Measurements from ENCODE around the gene PITRM1.
"Not testable (repeated sequence)": the region's sequence is repeated elsewhere in the genome, so short reads cannot be mapped to it uniquely, and the experiment has no call there.

PITRM1 gene

DNA sequence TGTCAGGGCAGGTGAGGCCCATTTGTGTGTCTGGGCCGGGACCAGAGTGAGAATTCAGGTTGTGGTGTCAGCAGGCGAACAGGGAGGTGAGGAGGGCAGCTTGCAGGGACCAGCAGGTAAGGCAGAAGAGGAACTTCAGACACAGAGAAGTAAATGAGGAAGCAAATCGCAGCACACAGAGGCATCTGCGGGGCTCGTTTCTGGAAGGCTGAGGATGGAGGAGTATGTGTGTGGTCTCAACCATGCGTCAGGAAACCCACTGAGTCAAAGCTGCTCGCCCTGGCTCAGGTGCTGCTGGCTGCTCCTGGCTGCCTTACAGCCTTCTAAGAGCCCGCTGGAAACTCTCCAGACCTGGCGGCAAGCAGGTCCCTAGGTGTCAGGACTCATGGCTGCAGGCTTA lies 26.9 kb upstream of the PITRM1 start:
- DNase-seq (ENCODE audit: low spot score) = no peak

DNA sequence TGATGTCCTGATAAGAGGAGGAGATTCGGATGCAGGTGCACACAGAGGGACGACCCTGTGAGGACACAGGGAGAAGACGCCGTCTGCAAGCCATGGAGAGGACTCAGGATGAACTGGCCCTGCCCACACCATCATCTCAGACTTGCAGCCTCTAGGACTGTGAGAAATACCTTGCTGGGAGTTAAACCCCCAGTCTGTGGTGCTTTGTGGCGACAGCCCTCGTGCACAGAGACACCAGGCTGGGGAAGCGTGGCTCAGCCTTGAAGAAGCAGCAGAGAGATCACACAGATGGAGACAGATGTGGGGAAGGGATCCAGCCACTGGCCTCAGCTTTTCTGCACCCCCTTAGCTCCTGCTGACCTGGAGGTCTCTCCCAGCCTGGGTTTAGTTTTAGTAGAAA lies 26.3 kb upstream of the PITRM1 start:
- no peak for DNase-seq (ENCODE audit: low spot score)

DNA sequence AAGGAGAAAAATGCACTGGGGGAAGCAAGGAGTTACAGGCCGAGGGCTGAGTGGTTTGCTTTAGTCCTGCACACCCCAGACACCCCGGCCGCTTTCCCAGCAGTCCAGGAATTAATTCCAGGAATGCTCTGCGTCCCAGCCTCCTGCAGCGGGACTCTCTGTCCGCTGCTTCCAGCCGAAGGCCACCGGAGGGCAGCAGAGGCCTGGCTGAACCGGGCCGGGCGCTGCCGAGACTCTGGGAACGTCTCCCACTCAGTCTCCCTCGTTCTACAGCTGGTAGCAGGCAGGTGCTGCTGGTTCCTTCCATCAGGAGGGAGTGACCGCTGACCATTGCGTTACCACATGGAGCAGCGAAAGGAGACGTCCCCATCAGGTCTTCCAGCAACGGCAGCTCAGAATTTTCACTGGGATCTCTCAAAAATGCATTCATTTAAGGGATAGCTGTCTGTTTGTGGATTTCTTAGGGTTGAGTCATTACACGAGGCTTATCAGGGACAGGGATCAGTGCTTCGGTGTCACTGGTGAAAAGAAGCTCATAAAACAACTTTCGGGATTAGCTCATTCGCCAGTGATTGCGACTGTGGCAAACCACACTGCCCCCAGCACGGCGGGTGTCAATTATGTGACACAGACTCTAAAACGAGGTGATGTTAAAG lies 24.9 kb upstream of the PITRM1 start:
- DNase-seq (ENCODE audit: low spot score) = peak; percentile 90

DNA sequence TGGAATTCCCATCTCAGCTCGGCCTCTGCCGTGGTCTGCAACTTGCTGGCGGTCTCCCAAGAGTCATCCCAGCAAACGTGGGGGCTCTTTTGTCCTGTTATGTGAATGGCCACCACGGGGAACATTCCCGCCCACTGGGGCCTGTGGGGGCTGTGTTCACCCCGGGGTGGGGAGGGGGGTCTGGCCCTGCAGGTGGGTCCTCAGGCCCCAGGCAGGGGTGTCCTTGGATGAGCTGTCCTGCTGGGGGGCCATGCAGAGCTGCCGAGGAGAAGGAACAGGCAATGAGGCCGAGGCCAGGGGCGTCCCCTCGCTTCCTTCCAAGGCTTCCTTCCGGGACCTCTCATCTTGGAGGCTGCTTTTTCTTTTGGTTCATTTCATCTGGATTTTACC lies 24.4 kb upstream of the PITRM1 start:
- DNase-seq (ENCODE audit: low spot score) = no peak

DNA sequence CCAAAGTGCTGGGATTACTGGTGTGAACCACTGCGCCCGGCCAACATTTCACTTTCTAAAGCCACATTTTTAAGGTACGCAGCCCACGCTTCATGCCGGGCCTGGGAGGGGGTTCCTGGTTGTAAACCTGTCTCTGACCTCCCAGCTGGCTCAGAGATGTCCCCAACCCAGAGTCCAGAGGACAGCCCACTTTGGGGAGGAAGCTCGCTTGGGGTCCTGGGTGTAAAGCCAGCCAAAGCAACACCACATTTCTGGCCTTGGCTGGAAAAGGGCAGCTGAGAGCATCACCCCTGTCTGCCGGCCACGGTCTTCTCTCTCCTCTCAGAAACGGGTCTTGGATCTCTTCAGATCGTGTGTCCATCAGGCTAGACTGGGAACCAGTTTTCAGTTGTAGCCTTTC lies 23.9 kb upstream of the PITRM1 start:
- DNase-seq (ENCODE audit: low spot score) = no peak

DNA sequence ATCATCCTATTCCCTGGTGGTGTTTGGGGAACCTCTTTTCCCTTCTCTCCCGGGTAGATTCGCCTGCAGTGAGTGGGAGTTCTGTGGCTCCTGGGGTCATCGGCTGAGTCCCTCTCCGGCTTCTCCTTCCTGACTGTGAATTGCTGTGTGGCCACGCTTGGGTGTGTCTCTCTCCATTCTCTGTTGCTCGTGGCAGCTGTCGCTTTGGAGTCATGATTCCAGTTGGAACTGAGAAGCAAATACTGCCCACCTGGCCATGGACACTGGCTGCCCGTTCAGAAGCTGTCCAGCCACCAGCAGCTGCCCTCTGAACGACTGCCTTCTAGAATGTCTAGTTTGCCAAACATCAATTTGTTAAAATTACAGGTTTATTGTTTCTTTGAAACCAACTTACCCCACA lies 23.1 kb upstream of the PITRM1 start:
- no peak for DNase-seq (ENCODE audit: low spot score)

DNA sequence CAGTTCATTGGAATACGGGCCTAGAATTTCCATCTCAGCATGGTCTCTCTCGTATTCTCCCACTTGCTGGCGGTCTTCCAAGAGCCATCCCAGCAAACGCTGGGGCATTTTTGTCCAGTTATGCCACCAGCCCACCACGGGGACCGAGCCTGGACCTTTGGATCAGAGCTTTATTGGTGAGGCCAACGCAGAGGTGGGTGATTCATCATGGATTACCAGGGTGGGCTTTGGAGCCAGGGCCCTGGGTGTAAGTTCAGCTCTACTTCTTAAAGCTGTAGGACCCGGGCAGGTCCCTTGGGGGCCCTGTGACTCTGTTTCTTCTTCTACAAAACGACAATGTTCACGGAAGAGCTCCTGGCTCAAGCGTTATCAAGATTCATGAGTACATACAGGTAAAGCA lies 22.7 kb upstream of the PITRM1 start:
- no peak for DNase-seq (ENCODE audit: low spot score)

DNA sequence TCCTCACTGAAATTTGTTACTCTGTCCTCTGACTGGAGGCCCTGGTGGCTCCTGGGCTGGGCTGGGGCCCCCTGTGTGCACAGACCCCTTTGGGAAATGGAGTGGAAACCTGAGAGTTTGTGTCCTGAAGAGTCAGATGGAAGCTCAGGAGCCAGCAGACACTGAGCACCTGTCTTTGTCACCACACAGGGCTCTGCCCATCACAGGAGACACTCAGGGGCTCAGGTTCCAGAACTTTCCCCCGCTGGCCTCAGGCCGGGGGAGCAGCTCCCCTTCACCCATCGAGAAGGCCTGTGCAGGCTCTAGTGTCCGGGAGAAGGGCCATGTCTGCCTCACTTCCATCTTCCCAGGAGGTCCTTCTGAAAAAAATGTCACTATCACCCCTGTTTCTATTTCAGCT lies 22.3 kb upstream of the PITRM1 start:
- no peak for DNase-seq (ENCODE audit: low spot score)

DNA sequence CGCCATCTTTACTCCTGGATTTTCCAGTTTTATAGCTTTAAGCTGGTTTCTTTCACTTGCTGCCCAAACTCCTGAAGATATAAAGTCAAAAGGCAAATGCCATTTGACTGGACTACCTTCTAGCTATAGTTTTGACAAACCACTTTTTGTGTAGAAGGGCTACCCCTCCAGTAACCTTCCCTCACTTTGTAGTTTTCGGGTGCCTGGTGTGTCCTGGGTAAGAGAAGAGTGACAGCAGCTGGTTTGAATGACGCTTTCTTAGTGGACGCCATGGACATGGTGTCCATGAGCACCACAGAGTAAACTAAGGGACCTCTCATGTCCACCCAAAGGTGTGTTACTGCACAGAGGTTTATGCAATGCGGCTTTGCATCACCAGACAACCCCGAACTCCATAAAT lies 21.2 kb upstream of the PITRM1 start:
- no peak for DNase-seq (ENCODE audit: low spot score)

DNA sequence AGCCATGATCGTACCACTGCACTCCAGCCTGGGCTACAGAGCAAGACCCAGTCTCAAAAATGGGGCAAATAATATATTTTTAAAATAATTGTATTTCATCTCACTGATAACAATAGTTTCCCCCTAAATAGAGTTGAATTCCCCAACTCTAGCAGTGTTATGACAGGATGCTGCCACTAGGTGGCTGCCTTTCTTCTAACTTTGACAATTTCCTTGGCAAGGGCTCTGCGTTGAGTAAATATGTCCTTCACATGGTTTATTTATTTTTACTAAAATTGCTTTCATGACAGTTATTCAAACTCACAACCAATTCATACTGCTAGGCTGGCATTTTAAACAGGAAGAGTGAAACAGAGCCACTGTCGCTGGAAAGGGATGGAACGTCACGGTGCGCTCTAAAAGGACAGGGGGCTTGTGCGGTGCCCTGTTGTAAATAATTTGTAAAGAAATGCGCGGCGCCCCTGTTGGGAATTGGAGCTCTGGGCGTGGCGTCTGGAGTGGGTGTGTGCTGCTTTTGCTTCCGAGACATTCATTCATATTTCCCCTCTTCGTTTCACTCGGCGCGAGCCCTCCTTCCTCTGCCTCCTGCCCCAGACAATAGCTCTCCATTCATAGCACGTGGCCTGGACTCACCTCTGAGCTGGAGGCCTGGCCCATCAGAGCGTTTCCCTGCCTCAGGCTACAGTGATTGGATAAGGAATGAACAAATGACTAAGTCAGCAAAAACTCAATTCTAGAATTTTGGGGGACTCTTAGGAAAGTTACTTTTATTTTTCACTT lies 20.5 kb upstream of the PITRM1 start:
- peak; percentile 53 for DNase-seq (ENCODE audit: low spot score)

DNA sequence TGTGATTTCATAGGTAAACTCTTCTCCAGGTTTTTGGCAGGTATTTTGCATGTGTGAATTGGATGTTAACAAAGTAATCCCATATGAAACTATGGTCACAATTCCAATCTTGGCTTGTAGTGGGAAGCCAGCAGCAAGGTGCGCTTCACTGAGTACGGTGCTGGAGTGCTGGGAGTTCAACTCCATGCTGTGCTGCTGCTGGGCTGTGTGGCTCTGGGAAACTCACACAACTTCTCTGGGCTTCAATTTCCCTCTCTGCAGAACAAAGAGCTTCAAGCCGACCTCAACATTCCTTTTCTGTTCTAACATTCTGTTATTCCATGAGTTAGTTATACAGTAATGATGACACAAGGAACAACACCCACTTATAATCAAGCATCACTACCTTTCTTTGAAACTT lies 18.2 kb upstream of the PITRM1 start:
- DNase-seq (ENCODE audit: low spot score) = no peak

DNA sequence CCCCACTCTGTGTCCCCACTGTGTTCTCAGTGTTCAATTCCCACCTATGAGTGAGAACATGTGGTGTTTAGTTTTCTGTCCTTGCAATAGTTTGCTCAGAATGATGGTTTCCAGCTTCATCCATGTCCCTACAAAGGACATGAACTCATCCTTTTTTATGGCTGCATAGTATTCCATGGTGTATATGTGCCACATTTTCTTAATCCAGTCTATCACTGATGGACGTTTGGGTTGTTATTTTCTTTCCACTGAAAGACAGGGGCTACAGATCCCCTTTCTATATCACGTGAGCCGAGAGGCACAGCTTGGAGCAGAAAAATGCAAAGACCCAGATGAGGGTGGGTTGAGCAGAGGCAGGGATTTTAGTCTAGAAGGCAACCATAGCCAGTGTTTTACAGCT lies 14.6 kb upstream of the PITRM1 start:
- not testable (repeated sequence) for DNase-seq (ENCODE audit: low spot score)

DNA sequence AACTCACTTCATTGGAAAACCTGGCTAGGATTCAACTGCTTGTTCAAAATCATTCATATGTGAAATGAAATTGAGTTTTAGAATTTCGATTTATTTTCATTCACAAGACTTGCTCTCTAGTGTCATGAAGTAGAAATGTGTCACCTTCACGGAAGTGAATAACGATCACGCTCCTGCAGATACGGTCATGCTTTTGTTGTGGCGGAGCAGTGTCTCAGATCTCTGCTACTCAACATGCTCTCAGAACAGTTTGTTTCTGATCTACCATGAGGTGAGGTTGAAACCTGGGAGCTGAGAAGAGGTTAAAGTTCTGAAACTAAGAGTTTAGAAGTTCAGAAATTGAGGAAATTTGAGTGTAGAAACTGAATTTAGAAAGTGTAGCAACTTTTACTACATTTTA lies 13.8 kb upstream of the PITRM1 start:
- no peak for DNase-seq (ENCODE audit: low spot score)

DNA sequence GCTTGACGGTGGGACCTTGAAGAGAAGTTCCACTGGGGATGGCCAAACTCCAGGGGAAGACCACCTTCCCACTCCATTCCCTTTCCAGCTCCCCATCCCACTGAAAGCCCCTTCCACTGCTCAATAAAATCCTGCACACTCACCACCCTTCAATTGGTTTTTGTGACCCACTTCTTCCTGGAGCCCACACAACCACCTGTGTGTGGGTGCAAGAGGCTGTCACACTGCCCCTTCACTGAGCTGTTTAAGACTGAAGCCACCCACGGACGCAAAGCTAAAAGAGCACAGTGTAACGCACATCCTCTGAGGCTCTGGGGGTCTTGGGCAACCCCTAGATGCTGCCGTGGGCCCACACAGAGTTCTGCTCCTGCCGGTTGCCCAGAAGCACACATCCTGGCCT lies 12.8 kb upstream of the PITRM1 start:
- no peak for DNase-seq (ENCODE audit: low spot score)

DNA sequence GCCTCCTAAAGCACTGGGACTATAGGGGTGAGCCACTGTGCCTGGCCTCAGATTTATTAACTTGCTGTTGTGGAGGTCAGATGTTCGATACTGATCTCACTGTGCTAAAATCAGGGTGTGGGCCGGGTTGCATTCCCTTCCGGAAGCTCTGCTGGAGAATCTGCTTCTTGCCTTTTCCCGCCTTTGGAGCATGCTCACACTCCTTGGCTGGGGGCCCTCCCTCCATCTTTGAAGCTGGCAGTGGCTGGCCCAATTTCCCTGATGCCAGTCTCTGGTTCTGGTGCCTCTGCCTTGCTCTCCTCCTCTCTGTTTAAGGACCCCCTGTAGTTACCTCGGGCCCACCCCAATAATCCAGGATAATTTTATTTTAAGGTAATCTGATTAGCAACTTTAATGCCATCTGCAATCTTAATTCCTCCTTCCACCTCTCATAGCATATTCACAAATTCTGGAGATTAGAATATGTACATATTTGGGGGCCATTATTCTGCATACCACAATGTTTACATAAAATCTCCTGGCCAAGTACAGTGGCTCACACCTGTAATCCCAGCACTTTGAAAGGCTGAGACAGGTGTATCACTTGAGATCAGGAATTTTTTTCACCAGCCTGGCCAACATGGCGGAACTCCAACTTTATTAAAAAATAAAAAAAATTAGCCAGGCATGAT lies 7.9 kb upstream of the PITRM1 start:
- peak; percentile 33 for DNase-seq (ENCODE audit: low spot score)

DNA sequence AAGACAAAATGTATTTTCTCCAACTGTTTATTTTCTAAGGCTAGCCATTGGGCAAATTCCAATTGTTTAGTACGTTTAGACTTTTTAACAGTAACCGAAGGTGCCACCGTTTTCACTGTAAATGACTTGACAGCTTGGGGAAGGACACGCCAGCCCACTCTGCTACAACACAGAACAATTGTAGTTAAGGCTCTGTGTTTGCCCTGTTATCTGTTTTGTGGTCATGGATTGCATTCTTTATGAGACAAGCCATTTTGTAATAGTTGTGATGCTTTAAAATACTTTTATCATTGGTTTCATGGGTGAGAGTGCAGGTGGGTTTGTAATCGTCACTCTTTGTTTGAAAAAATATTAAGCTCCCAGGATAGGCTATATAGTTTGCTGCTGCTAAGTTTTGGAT lies 6.6 kb upstream of the PITRM1 start:
- DNase-seq (ENCODE audit: low spot score) = no peak

DNA sequence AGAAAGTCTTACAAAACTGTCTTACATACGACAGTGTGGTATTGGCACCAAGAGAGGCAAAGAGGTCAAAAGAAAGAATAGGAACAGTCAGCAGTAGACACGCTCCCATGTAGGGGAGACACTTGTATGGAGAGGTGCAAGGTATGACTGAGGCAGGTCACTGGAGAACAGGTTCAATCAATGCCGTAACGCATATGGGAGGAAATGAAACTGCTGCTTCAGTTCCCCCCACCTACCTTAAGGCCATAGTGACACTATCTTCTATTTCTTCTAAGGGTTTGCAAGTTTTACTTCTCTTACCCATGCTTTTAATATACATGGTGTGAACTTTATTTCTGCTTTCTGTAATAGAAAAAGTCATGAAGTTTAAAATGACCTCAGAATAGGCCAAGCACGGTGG lies 5.5 kb upstream of the PITRM1 start:
- no peak for DNase-seq (ENCODE audit: low spot score)

DNA sequence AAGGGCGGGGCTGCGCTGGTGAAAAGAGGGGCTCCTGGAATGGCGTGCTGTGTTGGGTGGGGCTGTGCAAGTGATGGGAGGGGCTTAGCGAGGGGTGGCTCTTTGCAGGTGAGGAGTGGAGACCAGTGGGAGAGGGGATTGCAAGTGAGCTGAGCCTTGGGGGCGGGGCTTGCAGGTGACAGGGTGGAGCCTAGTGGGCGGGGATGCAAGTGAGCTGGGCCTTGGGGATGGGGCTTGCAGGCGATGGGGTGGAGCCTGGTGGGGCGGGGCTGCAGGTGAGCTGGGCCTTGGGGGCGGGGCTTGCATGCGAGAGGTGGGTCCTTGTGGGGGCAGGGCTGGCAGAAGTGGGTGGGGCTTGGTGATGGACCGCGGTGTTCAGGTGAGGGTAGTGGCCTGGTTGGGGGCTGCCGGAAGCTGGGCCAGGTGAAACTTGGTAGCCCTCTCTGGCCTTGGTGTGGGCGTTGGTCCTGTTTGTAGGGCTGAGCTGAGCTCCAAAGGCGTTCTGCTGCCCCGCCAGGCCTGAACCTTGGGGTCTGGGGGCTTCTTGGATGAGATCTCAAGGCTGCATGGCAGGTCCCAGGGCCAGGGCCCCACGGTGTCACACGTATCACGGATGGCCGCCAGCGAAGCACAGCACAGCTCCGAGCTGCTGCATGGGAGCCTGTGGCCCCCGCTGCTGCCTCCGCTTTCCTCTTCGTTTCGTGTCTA lies 743 bp upstream of the PITRM1 start:
- peak; percentile 89 for DNase-seq (ENCODE audit: low spot score)

DNA sequence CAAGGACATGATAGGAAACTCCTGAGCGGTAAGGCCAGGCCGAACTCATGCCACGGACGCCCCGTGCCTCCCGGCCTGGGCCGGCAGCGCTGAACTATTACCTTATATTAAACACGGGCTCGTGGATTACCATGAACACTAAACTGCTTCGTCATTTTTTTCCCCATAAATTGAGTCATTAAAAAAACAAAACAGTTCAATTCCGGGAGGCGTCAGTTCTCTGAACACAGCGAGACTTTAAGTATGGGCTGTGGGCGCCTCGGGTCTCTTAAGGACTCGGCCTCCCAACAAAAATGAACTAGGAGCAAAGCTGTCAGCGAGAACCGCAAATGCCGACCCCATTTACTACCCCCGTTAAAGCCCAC lies 519 bp downstream of the PITRM1 start:
- DNase-seq (ENCODE audit: low spot score) = no peak

DNA sequence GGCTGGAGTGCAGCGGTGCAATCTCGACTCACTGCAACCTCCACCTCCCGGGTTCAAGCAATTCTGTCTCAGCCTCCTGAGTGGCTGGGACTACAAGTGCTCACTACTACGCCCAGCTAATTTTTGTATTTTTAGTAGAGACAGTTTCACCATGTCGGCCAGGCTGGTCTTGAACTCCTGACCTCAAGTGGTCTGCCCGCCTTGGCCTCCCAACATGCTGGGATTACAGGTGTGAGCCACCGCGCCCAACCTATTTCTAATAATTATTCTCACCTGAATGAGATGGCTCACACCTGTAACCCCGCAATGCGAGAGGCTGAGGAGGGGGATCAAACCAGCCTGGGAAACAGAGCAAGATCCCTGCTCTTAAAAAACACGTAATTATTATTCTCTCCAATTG lies 1.1 kb downstream of the PITRM1 start:
- DNase-seq (ENCODE audit: low spot score) = not testable (repeated sequence)

DNA sequence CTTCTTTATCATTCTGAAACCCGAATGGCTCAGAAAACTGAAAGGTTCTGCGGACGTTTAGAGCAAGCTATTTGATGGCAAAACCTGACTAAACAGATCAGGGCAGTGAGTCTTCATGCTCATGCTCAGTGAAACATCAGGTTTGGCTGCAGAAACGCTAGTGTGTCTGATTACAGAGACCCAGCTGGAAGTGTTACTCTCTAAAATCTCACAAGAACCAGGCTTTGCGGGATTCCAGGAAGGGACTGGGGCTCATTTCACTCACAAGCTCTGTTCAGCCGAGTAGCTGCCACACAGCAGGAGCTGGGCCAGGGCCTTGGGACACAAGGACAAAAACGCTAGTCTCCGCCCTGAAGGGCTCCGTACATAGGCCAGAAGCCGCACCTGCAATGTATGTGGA lies 2.9 kb downstream of the PITRM1 start:
- DNase-seq (ENCODE audit: low spot score) = no peak

DNA sequence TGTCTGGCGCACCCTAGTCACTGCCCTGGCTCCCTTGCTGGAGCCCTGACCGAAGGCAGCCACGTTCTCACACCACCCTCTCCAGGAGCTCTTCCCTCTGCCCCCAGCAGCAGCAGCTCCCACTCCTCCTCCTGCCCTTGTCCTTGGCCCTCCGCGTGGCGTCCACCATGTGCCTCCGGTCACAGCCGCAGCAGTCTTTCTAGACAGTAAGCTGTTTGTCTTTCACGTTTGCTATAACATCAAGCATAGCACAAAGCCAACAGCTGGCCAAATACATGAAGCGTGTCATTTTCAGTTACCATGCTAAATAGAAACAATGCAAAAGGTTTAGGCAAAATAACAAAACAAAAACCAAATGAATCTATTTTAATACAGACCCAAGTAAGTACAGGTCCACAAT lies 3.3 kb downstream of the PITRM1 start:
- no peak for DNase-seq (ENCODE audit: low spot score)
